GM12892 (cell line): ENCODE data around the gene TMEM9B. TPM values are rescaled to one million over a fixed set of nuclear protein-coding genes. Genes with fewer than 3 reads are reported as not detected.
"Not testable (repeated sequence)": the region's sequence is repeated elsewhere in the genome, so short reads cannot be mapped to it uniquely, and the experiment has no call there.

Experiments used
- DNase-seq: peaks from one replicate; pipeline ENCODE4 v3.0.0; 2011; ENCODE audit not compliant: insufficient read length
- FAIRE-seq: peaks from 2 replicates; lab custom pipeline; 2011; peaks lifted over from hg19 to GRCh38; lab: Jason Lieb, UNC
- POLR2A ChIP-seq: IDR thresholded peaks from 2 replicates; pipeline ENCODE4 v1.6.1; 2011; ENCODE audit warnings: low read depth, low read length, control low read depth
- POLR2AphosphoS5 ChIP-seq: IDR thresholded peaks from 2 replicates; pipeline ENCODE4 v1.6.1; 2011; ENCODE audit warnings: low read depth, low read length, control low read depth
- TAF1 ChIP-seq: IDR thresholded peaks from 2 replicates; pipeline ENCODE4 v1.6.1; 2011; ENCODE audit warnings: low read depth, mild to moderate bottlenecking, control low read depth, low read length, borderline replicate concordance
- polyA plus RNA-seq: library from polyadenylated mRNA; unstranded; fragments of >200 nt; gene quantifications from one replicate; pipeline ENCODE4 v1.2.1, GENCODE V29; 2012; ENCODE audit warnings: missing spikeins, inconsistent platforms; ENCODE audit not compliant: missing spikeins

Gene TMEM9B
- polyA plus RNA-seq, result 29.7 TPM

DNA sequence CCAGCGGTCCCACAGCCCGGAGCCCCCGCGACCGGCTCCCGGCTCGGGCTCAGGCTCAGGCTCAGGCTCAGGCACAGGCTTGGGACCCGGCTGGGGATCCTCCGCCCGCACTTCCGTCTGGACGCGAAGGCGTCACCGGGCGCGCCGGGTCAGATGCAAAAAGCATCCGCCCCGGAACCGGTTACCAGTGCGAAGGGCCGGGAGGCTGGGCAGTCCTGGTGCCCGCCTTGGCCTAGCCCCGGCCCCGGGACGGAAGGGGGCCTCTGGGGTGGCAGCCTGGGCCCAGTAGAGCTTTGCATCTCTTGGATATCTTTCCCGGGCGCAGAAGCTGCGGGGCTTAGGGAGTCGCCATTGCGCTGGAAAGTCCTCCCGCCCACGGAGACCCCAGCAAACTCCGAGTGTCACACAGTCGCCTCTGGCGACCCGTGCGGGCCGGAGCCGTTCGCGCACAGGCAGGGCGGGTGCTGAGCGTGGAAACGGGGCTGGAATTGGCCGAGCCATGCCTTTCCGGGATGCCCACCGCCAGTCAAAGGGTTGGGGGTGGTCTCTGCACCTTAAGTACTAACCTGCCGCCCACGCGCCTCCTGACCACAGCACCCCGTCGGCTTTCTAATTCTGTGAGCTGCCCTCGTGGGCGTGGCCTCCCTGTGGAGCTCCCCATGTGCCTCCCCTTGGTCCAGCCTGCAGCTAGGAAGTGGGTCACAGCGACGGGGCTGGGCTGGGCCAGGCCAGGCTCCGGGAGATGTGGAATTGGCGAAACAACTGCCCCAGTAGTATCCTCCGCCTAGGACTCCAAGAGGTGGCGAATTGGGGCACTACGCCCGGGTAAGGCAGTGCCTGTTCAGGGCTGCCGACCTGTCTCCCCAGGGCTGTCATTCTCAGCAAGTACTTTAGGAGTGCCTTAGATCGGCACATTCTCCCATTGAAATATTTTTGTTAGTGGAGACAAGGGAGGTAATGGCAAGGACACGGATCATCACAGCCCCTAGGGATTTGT, at the start of gene TMEM9B:
TSS of gene TMEM9B (minus strand) at position 119 of the 997 bp plus-strand sequence. CDS start 129 bp downstream, outside the sequence.
- peak; percentile 73 for DNase-seq
- peak; percentile 99 for FAIRE-seq
- TF ChIP-seq POLR2A, result peak; percentile 75
- peak; percentile 55 for TF ChIP-seq POLR2AphosphoS5
- TF ChIP-seq TAF1, result no peak; the same call in 1 of the 2 replicates

DNA sequence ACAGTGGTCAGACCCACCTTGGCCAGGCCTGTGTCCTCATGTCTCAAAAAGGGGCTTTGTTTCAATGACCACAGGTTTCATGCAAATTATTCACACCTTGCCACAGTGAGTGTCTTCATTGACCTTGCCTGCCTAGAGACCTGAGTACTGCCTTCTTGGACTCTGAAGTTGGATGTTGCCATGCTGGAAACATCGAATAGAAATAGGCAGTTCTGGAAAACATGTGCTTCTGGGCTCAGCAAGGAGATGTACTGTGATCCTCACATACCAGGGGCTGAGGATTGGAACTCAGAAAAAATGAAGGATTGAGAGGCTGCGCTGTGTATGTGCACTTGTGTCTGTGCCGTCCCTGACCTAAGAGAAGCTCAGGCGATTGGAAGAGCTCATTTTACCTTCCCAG, 49.1 kb upstream of the TMEM9B start:
- TF ChIP-seq POLR2AphosphoS5 (no peak), TAF1 (no peak), POLR2A (no peak)
- FAIRE-seq, result no peak
- no peak for DNase-seq

DNA sequence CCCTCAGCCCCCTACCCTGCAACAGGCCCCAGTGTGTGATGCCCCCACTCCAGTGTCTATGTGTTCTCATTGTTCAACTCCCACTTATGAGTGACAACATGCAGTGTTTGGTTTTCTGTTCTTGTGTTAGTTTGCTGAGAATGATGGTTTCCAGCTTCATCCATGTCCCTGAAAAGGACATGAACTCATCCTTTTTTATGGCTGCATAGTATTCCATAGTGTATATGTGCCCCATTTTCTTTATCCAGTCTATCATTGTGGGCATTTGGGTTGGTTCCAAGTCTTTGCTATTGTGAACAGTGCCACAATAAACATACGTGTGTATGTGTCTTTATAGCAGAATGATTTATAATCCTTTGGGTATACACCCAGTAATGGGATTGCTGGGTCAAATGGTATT, 45.3 kb upstream of the TMEM9B start:
- not testable (repeated sequence) for DNase-seq, FAIRE-seq

DNA sequence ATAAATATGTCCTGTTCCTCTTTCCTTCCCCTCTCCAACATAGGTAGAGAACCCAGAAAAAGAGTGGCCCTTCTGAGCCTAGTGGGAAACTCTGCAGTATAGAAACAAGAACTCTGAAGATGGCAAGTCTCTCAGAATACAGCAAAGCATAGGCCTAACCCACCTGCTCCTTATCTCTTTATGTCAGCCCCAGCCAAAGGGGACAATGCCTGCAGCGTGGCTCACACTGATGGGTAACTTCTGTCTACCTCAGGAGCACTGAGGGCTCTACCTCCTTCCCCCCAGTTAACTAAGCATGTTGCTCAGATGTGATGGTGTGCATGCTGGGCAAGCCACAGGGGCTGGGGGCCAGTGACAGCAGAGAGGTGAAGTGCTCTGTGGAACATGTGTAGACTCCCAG, 44.4 kb upstream of the TMEM9B start:
- FAIRE-seq (no peak), DNase-seq (no peak)
- TF ChIP-seq POLR2AphosphoS5 (no peak), TAF1 (no peak), POLR2A (no peak)

DNA sequence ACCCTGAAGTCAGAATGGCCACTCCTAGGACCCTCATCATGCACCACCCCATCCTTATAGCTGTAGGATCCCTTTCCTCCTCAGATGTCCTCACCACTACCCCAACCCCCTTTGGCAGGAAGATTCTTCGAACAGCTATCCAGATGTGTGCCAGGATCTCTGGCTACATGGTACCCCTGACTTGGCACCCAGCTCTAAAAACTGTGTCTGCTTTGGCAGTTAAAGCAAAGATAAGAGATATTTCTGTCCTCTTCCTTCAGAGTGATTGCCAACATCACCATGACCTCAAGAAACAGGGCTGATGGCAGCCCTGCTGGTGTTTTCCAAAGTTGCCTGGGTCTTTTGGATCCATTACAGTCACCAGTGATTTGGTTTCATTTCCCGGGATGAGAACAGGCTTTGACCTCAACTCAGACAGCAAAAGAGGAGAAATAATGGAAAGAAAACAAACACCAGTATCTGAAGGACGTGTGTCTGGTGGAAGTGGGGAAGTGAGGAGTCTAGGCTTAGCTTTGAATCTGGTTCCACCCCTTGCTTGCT, 43.8 kb upstream of the TMEM9B start:
- FAIRE-seq, result no peak
- TF ChIP-seq POLR2AphosphoS5 (no peak), POLR2A (no peak), TAF1 (no peak)

DNA sequence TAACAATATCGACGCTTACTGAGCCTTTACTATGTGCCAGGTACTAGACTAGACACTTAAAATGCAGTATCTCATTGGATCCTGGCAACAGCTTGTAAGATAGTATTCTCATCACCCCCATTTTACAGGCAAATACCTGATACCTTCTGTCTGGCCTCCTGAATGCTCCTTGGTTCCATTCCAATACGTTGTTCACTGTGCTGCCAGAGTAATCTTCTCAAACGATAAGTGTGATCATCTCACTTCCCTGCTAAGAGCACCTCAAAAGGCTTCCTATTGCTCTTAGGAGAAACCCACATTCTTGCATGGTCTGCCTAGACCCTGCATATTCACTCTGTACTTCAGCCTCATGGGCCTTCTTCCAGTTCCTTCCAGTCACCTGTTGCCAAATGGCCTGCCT, 40.8 kb upstream of the TMEM9B start:
- no peak for FAIRE-seq
- no peak for DNase-seq
- no peak for TF ChIP-seq POLR2A
- TF ChIP-seq POLR2AphosphoS5, result no peak
- TF ChIP-seq TAF1, result no peak

More for the DNA sequence above, 43.8 kb upstream of the TMEM9B start:
- no peak for DNase-seq

DNA sequence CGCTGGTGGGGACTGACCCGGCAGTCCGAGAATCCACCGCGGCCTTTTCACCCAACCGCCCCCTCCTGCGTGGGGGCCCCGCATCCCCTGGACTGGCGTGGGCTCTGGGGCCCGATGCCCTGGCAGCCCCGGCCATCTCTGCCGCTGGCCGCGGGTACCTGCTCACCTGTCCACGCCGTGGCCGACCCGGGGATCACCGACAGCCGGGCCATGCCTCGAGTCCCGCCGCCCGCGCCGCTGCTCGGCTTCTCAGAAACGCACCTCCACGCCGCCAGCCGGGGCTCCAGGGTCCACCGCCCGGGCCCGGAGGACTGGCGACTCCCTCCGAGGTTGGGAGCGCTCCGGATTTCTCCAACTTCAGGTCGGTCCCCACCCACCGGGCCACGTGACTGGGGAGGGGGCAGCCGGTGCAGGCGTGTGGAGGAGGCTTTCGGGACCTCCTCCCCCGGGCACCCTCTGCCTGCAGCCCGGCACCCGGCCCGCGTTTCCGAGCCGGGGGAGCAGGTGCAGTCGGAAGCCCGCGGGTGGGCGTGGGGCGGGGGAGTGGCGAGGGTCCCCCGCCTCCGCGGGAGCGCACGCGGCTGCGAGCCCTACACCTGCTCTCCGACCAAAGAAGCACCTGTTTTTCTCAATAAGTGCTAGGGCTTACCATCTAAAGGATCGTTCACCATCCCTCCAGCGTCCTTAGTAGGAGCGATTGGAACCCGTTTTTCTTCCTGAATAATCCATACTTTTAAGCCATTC, 40.1 kb upstream of the TMEM9B start:
- TF ChIP-seq POLR2AphosphoS5 (no peak), POLR2A (no peak), TAF1 (no peak)
- DNase-seq, result peak; percentile 8
- FAIRE-seq, result no peak

DNA sequence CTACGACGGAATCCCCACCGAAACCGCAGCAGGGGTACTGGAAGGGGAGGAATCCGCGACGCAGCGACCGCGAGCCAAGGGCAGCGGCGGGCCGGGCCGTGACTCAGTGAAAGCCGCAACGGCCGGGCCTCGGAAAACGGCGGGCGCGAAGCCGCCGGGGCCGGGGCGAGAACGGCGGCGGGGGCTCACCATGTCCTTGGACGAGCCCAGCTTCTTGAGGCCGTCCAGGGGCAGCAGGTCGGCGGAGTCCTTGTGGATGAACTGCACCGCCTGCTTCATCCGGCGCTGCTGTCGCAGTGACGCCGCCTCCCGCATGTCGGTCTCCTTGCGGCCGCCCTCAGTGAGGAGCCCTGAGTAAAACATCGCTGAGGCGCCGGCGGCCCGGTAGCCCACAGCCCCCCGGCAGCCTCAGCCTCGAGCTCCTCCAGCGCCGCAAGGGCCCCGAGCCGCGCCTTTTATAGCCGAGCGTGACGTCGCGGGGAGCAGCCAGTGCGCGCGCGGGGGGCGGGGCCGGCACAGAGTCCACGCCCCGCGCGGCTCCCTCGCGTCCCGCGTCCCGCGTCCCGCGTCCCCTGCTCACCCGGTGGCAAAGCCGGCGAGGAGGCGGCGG, 39.4 kb upstream of the TMEM9B start, which contains the start of gene NRIP3:
TSS of gene NRIP3 (minus strand) at position 429 of the 610 bp plus-strand sequence. CDS start at position 363, 66 bp downstream.
- FAIRE-seq (no peak), DNase-seq (peak; percentile 46)
- no peak for TF ChIP-seq POLR2AphosphoS5
- no peak for TF ChIP-seq TAF1
- TF ChIP-seq POLR2A, result no peak

DNA sequence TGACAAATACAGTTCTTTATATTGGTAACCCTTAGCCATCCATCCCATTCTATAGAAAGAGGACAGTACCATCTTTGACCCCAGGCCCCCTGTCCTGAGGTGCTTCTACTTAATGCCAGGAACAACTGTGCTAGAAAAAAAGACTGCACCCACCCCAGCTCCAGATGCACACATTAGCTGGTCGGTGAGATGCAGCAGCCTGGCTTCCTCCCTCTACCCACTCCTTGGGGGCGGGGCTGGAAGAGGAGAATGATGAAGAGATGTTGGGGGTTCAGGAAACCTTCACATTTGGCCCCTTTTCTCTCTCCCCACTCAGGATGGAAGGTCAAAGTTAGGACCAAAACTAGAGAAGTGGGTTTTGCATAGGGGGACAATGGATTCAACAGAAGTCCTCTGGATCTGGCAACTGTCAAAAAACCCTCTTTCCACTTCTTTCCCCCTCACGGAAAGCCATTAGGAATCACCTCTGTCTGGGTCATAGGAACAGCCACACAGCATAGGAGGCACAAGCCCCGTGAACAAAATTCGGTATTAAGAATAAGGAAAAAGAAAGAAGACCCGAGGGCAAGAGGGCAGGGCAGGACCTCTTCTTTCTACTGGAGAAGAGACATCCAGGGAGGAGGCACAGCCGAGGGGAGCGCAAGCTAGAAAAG, 38.8 kb upstream of the TMEM9B start:
- DNase-seq (no peak), FAIRE-seq (no peak)
- TF ChIP-seq POLR2A, result no peak
- no peak for TF ChIP-seq POLR2AphosphoS5
- no peak for TF ChIP-seq TAF1

DNA sequence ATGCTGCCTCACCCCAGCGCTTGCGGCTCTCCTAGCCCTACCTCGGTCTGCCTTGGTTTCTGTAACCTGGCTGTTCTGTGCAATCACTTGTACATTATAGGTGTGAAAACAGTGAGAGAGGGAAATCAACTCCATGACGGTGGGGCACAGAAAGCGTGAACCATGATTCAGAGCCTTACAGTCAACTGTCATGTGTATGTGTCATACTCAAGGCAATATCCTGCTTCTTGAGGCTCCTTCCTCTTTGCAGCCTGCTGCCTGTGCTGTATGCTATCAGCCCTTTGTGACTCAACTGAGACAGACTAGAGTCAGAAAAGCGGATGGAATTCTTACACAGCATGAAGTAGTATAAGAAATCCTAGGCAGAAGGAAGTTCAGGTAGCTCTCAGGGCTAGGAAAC, 37.5 kb upstream of the TMEM9B start:
- FAIRE-seq (peak; percentile 79), DNase-seq (no peak)
- TF ChIP-seq POLR2A, result no peak
- no peak for TF ChIP-seq TAF1
- TF ChIP-seq POLR2AphosphoS5, result no peak

DNA sequence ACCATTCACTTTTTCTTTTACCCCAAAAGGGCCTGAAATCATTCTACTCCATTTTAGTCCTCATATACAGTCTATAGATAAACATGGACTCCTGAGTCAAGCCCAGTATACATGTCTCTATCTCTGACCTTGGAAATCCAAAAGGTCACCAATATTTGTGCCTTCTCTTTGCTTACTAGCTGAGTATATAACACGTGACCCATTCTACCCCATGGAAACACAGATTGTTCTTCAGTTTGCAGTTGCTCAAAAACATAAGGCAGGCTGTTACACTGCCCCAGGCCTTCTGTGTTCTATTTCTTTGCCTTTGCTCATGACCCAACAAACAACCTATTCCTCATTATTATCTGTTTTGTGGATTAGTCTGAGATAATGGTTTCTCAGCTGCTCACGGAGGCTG, 33.8 kb upstream of the TMEM9B start:
- no peak for DNase-seq
- TF ChIP-seq POLR2AphosphoS5 (no peak), POLR2A (no peak)
- FAIRE-seq, result no peak
